Femur (tissue), 1 donor: ENCODE results near the gene IFIT2.
"Not testable (repeated sequence)": the region's sequence is repeated elsewhere in the genome, so short reads cannot be mapped to it uniquely, and the experiment has no call there.

Experiments
- DNase-seq: peaks from one replicate; pipeline ENCODE4 v3.0.0-alpha.2; 2017

Gene IFIT2

GRCh38 chr10:89301721-89302445 lies at the start of gene IFIT2:
Gene IFIT2 (plus strand): TSS chr10:89302046. CDS start chr10:89302124, 78 bp downstream.
- peak; percentile 81 for DNase-seq

GRCh38 chr10:89252225-89252585 lies 49.6 kb upstream of the IFIT2 start:
- DNase-seq: no peak

- DNase-seq: not testable (repeated sequence)
These were observed 46.7 kb upstream of the IFIT2 start for GRCh38 chr10:89255091-89255579.

- DNase-seq: no peak
These were observed 46.1 kb upstream of the IFIT2 start for GRCh38 chr10:89255793-89256192.

- DNase-seq: no peak
These were observed 45.5 kb upstream of the IFIT2 start for GRCh38 chr10:89256340-89256739.

- DNase-seq: no peak
These were observed 44.9 kb upstream of the IFIT2 start for GRCh38 chr10:89256962-89257361.

- DNase-seq: no peak
These were observed 44.3 kb upstream of the IFIT2 start for GRCh38 chr10:89257581-89257980.

- DNase-seq: no peak
These were observed 43.0 kb upstream of the IFIT2 start for GRCh38 chr10:89258881-89259280.

GRCh38 chr10:89262086-89263051 lies 39.5 kb upstream of the IFIT2 start:
- no peak for DNase-seq

- no peak for DNase-seq
These were observed 38.8 kb upstream of the IFIT2 start for GRCh38 chr10:89263091-89263490.

- no peak for DNase-seq
These were observed 38.3 kb upstream of the IFIT2 start for GRCh38 chr10:89263531-89263930.

GRCh38 chr10:89266721-89267453 lies 35.0 kb upstream of the IFIT2 start:
- no peak for DNase-seq

GRCh38 chr10:89269433-89270152 lies 32.3 kb upstream of the IFIT2 start:
- DNase-seq: no peak

- no peak for DNase-seq
These were observed 31.7 kb upstream of the IFIT2 start for GRCh38 chr10:89270153-89270483.

- no peak for DNase-seq
These were observed 30.3 kb upstream of the IFIT2 start for GRCh38 chr10:89271532-89271931.

- DNase-seq: no peak
These were observed 28.2 kb upstream of the IFIT2 start for GRCh38 chr10:89273680-89274079.

- no peak for DNase-seq
These were observed 26.9 kb upstream of the IFIT2 start for GRCh38 chr10:89274928-89275327.

GRCh38 chr10:89275383-89275782 lies 26.5 kb upstream of the IFIT2 start:
- no peak for DNase-seq

GRCh38 chr10:89278034-89278535 lies 23.8 kb upstream of the IFIT2 start:
- DNase-seq: peak; percentile 74

- DNase-seq: no peak
These were observed 22.9 kb upstream of the IFIT2 start for GRCh38 chr10:89278900-89279392.

GRCh38 chr10:89279421-89279869 lies 22.4 kb upstream of the IFIT2 start:
- DNase-seq: no peak

- no peak for DNase-seq
These were observed 21.3 kb upstream of the IFIT2 start for GRCh38 chr10:89280508-89280907.
